Mesenteric fat pad (tissue), 1 donor: ENCODE data around the gene SMIM33. TPM values are rescaled to one million over a fixed set of nuclear protein-coding genes. Genes with fewer than 3 reads are reported as not detected.

ENCODE experiments used
- total RNA-seq: library from RNA; stranded (reverse); fragmentation: NEBNext Ultra II Directional; extraction: Animal tissue kit (Norgen Biotek cat#: 25700); gene quantifications from one replicate; pipeline ENCODE4 v1.2.1, GENCODE V29; 2021
- donor health status: DM: yes; HTN: yes; CAD: no.

Gene SMIM33
- total RNA-seq, 1 donor from 2014 or later = not detected

Other genes with a start within 250 kb of the SMIM33 start
- 115 TPM for gene MATR3, start 177.3 kb upstream of the SMIM33 start, total RNA-seq
- 79.3 TPM for gene PAIP2, start 129.2 kb upstream of the SMIM33 start, total RNA-seq
- gene SLC23A1, start 87.7 kb upstream of the SMIM33 start, total RNA-seq = not detected
- 0.61 TPM for gene MZB1, start 81.1 kb upstream of the SMIM33 start, total RNA-seq
- 2.1 TPM for gene PROB1, start 75.9 kb upstream of the SMIM33 start, total RNA-seq
- gene SPATA24, start 66.9 kb upstream of the SMIM33 start, total RNA-seq = 2.0 TPM
- gene DNAJC18, start 31.5 kb upstream of the SMIM33 start, total RNA-seq = 8.4 TPM
- 26.7 TPM for gene ECSCR, start 8.3 kb upstream of the SMIM33 start, total RNA-seq
- gene STING1, start 11.8 kb downstream of the SMIM33 start, total RNA-seq = 52.5 TPM
- gene UBE2D2, start 90.3 kb downstream of the SMIM33 start, total RNA-seq = 111 TPM
- 33.0 TPM for gene CXXC5, start 177.3 kb downstream of the SMIM33 start, total RNA-seq